VCaP (cell line): ENCODE data around the gene FSTL4.

Experiments
- H3K27ac ChIP-seq: fragments of 450-650 bp; 2 replicates; pipeline ENCODE4 v1.5.1; 2017
- TF ChIP-seq, protein P1 (sequence below): fragments of 450-650 bp; conservative IDR thresholded peaks from 2 replicates; pipeline ENCODE4 v1.5.1; 2017; ENCODE audit warnings: mild to moderate bottlenecking, moderate library complexity

The FSTL4 gene

DNA sequence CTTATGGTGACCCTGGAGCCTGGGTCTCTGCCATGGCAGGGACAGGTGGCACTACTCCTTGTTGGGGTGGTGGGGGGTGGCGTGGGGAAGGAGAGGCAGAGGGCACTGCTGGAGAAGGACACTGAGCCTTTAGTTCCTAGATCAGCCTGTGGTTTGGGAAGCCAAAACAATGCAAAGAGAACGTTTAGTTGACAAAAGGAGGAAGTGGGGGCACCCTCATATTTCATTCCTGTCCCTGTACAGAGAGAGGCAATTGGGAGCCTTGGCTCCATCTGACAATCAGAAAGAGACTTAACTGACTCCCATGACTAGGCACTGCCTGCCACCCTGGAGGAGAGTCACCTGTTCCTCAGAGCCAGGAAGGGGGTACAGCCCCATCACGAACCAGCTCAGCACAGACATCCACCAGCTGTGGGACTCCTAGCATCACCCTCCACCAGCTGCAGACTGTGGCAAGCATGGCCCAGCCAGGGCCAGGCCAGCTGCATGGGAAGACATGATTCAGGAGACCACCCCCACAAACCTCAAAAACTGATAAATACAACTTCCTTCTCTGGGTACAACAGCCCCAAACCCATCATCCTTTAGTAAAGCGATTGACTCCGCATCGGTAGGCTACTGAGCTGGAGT lies 303.1 kb downstream of the FSTL4 start:
- TF ChIP-seq, protein P1, sequence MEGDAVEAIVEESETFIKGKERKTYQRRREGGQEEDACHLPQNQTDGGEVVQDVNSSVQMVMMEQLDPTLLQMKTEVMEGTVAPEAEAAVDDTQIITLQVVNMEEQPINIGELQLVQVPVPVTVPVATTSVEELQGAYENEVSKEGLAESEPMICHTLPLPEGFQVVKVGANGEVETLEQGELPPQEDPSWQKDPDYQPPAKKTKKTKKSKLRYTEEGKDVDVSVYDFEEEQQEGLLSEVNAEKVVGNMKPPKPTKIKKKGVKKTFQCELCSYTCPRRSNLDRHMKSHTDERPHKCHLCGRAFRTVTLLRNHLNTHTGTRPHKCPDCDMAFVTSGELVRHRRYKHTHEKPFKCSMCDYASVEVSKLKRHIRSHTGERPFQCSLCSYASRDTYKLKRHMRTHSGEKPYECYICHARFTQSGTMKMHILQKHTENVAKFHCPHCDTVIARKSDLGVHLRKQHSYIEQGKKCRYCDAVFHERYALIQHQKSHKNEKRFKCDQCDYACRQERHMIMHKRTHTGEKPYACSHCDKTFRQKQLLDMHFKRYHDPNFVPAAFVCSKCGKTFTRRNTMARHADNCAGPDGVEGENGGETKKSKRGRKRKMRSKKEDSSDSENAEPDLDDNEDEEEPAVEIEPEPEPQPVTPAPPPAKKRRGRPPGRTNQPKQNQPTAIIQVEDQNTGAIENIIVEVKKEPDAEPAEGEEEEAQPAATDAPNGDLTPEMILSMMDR = no peak
- no peak overlapping the region for H3K27ac ChIP-seq

DNA sequence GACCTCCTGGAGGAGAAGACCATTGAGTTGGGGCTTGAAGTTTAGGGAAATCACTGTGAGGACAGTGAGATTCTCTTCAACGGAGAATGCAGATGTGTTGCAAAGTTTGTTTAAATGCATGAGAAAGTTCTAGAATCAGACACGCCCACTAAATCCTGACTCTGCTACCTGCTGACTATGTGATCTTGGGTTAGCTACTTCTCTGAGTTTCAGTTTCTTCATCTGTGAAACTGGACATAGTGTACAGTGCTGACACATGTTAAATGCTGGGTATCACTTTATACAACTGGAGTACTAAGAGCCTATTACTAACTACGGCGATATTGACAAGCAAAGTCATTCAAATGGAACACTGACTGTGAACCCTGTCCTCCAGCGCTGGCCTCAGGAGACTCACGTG lies 305.1 kb downstream of the FSTL4 start:
- no peak overlapping the region for H3K27ac ChIP-seq
- TF ChIP-seq, protein P1 = no peak

DNA sequence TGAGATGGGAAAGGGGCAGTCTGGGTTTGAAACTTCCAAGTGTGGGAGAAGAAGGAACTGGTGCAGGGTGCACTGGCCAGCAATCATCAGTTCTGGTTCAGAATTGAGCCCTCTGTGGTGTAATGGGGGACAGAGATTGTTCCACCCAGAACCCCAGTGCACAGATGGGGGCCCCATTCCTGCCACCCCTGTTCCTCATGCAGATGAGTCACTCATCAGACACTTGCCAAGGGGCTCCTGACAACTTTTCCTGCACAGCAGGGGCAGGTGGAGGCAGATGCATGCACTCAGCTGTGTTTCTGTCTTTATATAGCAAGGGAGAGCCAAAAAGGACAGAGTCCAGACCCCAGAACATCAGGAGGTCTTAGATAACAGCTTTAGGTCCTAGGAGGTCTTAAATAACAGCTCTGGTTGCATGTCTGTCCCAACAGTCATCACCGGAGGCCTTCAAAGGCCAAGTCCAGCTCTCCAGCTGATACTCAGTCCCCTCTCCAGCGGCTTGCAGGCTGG lies 307.6 kb downstream of the FSTL4 start:
- TF ChIP-seq, protein P1 = no peak
- H3K27ac ChIP-seq = no peak overlapping the region

DNA sequence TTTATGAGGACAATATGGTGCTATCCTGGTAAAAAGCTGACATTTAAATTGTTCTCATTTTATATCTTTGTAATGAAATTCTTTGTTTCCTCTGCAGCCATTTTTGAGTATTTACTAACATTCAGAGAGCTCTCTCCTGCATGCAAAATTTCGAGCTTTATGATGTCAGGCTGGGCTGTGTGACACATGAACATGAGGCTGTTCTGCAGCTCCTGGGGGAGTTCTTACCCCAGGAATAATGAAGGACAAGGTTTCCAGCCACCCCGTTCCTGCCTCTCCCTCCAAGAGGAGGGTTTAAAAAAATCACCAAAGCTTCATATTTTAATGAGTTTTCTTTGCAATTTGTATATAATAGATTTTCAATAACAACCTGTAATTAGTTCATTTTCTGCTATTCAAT lies 308.2 kb downstream of the FSTL4 start:
- TF ChIP-seq, protein P1 = no peak
- no peak overlapping the region for H3K27ac ChIP-seq

DNA sequence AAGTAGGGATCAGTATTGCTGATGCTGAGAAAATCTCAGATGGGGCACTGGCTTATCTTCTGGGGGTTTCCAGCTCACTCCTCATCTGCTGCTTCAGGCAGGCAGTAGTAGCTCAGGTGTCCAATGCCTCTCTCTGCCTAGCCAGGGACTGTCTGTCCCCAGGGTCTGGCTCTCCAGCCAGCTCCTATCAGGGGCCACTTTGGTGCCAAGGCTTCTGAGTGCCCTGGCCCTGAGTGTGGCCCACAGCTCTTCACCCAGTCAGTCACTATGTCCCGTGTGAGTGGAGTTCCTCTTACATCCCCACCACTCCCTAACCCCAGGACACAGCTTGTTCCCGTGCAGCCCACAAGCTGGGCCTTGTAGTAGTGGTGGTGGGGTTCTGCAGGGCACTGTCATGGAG lies 309.0 kb downstream of the FSTL4 start:
- TF ChIP-seq, protein P1 = no peak
- no peak overlapping the region for H3K27ac ChIP-seq

DNA sequence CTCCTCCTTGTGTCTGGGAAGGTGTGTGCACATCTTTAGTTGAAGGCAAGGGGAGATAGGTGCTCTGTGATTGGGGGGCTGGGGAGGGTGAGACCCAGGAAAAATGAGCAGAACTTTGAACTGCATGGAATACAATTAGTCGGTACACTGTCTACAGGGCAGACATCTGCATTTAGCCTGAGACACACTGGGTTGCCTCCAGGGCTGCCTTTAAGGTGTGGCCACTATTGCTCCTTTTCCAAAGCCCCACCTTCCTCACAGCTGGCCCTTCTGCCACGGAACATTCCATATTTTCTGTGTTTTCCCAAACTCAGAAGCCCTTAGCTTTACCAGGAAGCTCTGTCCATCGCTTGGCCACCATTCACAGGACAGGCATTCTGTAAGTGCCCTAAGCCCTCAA lies 312.6 kb downstream of the FSTL4 start:
- TF ChIP-seq, protein P1 = no peak
- H3K27ac ChIP-seq = no peak overlapping the region

DNA sequence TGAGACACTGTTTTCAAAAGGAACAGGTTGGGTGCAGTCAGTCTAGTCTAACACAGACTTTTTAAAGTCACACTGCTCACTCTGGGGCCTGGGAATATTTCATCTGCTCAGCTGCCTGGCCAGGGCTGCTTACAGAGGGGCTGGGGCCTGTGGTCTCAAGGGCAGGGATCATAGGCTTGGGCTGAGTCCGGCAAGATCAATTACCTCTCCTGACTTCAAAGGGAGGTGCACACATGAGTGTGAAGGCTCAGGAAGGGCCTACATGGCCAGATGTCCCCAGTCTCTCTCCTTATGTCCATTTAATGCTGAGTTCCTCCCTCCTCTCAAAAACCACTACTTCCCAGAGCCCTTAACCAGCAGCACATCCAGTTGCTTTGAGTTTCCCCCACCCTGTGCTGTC lies 313.3 kb downstream of the FSTL4 start:
- TF ChIP-seq, protein P1 = no peak
- H3K27ac ChIP-seq = no peak overlapping the region
